Measurements from ENCODE around the gene KHNYN. TPM values are rescaled to one million over a fixed set of nuclear protein-coding genes. Genes with fewer than 3 reads are reported as not detected.
"Not testable (repeated sequence)": the region's sequence is repeated elsewhere in the genome, so short reads cannot be mapped to it uniquely, and the experiment has no call there.

KHNYN gene
- polyA plus RNA-seq: 10 to 100 TPM; 17.9 to 29.2 (median 24.5) TPM

DNA sequence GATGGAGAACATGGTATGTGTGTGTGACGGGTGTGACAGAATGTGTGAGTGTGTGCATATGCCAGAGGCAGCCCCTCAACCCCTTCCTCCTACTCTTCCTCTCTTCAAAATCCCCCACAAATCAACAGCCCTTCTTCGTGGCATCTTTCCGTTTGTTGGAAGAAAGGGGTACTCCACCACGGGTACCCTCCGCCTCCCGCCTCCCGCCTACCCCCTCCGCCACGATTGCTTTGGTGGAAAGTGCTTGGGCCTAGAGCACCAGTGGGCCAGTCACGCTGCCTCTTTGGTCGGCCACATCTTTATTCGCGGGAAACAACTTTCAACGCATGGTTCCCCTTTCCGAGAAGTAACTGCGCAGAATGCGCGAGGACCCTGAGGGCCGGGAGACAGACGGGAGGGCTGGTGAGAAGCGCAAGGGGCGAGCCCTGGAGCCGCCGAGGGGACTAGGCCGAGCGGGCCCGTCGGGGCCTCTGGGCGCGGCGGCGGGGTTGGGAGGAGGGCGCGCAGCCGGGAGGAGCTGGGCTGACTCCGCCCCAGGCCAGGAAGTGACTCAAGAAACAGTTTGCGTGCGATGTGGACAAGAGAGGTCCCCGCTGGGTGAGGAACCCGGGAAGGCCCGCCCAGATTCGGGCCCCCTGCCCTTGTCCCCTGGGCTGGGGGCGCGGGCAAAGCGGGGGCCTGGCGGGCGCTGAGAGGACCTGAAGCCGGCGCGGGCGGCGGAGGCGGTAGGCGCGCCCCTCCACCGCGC, at the start of gene KHNYN, which contains the start of gene CBLN3:
KHNYN (plus strand) TSS at position 560 of the 748 bp plus-strand sequence. CDS start 777 bp downstream, outside the sequence.
CBLN3 (minus strand) TSS at position 274 of the 748 bp plus-strand sequence. CDS start 614 bp downstream, outside the sequence.
- 4 to 6% (median 4%) methylated on average over 45 to 57 of the region's 57 CpGs for WGBS, 3 donors
- peak within 1 kb of the TSS; percentile 98 for H3K27ac ChIP-seq (ENCODE audit: low read depth, low read length)

DNA sequence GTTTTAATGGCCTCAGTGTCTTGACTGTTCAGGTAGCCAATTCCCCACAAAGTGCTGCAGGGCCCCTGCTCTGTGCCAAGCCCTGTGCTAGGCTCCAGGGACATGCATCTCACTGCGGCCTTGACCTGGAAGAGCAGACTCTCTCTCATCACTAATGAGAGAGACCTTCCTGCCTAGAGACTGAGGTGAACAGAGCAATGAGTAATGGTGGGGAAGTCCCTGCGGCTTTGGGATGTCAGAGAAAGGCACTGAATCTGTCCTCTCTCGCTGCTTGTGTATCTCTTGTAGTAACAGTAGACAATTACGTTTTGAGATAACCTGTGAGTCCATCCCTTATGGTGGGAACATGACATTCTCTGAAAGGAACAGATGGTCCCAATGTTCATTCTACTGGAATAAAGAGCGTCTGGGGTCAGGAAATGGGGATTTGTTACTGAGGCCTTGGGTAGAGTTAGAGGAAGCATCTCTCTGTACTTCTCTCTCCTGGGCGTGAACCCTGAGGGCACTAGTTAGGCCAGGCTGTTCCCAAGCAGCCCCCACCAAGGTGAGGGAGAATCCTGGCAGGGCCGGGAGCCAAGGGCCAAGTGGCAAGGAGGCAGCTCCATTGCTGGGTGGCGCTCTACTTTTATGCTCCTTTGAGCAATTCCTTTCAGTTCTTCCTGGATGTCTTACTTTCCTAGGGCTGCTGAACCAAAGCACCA, 48.2 kb upstream of the KHNYN start:
- 82 to 87% (median 86%) methylated on average over 8 of the region's 8 CpGs for WGBS, 3 donors
- no peak overlapping the region for H3K27ac ChIP-seq (ENCODE audit: low read depth, low read length)

DNA sequence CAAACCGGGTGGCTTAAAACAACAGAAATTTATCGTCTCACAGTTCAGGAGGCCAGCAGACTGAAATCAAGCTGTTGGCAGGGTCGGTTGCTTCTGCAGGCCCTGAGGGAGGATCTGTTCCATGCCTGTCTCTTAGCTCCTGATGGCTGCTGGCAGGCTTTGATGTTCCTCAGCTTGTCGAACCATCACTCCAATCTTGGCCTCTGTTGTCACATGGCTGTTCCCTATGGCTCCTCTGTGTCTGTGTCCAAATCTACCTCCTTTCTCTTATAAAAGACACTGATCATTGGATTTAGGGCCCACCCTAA, 47.7 kb upstream of the KHNYN start:
- 63 to 80% (median 67%) methylated on average over 4 of the region's 4 CpGs for WGBS, 3 donors

DNA sequence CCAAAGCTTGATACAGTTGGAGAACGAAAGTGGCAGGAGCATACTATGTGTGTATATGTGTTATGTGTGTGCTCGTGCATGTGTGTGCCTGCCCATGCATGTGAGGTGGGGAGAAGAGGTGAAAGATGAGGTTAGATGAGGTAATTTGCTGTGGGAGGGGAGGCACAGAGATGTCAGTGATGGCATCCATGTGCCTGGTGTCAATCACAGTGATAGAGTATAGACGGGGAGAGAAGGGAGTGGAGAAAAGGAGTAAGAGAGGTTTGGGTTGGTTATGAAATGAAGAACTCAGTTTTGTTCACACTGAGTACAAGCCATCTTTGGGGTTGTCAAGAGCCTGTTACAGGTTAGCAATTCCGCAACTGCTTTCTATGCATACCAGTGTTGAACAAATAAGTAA, 45.6 kb upstream of the KHNYN start:
- 81 to 90% (median 87%) methylated on average over 4 of the region's 4 CpGs for WGBS, 3 donors
- no peak overlapping the region for H3K27ac ChIP-seq (ENCODE audit: low read depth, low read length)

More for the DNA sequence above, 47.7 kb upstream of the KHNYN start:
- no peak overlapping the region for H3K27ac ChIP-seq (ENCODE audit: low read depth, low read length)

DNA sequence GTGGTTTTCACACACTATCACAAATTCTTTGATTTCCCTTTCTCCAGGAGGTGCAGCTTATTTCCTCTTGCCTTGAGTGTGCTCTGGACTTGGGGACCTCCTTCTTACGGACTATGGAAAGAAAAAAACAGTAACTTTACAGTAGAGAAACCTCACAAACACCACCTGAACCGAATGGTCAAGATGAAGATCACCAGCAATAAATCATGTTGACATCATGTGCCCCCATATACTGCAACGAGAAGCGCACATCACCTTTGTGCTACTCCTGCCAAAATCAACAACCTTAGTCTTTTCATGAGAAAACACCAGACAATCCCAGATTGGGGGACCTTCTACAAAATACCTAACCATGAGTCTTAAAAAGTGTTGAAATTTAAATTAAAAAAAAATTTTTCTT, 44.2 kb upstream of the KHNYN start:
- H3K27ac ChIP-seq (ENCODE audit: low read depth, low read length): no peak overlapping the region
- 83 to 88% (median 85%) methylated on average over 4 of the region's 4 CpGs for WGBS, 3 donors

DNA sequence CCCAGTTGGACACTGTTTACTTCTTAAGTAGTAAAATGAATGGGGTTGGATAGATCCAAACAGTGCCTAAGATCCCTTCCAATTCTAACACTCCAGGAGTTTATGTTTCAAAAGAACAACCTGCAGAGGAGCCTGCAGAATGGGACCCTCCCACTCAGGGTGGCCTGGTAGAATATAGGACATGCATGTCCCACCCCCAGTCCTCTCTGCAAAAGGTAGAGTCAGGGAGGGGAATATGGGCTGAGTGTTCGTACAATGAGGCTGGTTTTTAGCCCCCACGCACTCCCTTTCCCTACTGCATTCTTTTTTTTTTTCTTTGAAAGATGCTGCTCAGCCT, 42.8 kb upstream of the KHNYN start:
- WGBS, 3 donors: 89 to 96% (median 96%) methylated on average over 2 of the region's 2 CpGs
- no peak overlapping the region for H3K27ac ChIP-seq (ENCODE audit: low read depth, low read length)

DNA sequence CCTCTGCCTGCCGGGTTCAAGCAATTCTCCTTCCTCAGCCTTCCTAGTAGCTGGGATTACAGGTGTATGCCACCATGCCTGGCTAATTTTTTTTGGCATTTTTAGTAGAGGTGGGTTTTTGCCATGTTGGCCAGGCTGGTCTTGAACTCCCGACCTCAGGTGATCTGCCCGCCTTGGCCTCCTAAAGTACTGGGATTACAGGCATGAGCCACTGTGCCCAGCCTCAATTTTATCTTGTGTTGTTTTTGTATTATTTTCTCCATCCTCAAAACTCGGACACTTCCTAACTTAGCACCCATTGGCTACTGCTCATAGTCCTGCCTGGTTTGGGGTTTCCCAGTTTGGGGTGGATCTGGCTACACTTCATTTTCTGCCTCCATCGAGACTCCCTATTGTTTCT, 42.2 kb upstream of the KHNYN start:
- WGBS, 3 donors: 86 to 93% (median 93%) methylated on average over 5 of the region's 5 CpGs

DNA sequence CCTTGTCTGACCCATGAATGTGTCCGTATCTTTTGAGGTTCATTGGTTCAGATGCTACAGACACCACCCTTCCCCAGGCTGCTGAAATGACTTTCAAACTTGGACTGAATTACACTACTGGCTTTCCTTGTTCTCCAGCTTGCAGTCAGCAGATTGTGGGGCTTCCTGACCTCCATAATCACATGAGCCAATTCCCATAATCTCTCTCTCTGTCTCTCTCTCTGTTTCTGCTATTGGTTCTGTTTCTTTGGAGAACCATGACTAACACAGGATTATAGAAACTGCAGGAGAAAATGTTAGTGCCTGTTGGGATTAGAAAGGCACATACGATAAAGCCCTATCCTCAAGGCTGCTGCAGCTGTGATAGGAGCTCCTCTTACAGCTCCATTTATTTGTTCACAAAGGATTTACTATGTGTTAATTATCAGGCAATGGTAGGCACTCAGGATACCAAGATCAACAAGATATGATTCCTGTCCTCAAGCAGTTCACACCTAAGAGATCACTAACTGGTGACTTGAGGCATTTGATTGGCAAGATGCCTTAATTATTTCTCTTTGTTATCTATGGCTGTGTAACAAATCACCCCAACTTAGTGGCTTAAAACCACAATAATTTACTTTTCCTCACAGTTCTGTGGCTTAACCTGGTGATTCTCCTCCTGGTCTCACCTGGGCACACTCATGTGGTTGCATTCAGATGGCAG, 41.1 kb upstream of the KHNYN start:
- WGBS, 3 donors: 56 to 67% (median 66%) methylated on average over 2 of the region's 2 CpGs
- H3K27ac ChIP-seq (ENCODE audit: low read depth, low read length): no peak overlapping the region

More for the DNA sequence above, 42.2 kb upstream of the KHNYN start:
- not testable (repeated sequence) for H3K27ac ChIP-seq (ENCODE audit: low read depth, low read length)

DNA sequence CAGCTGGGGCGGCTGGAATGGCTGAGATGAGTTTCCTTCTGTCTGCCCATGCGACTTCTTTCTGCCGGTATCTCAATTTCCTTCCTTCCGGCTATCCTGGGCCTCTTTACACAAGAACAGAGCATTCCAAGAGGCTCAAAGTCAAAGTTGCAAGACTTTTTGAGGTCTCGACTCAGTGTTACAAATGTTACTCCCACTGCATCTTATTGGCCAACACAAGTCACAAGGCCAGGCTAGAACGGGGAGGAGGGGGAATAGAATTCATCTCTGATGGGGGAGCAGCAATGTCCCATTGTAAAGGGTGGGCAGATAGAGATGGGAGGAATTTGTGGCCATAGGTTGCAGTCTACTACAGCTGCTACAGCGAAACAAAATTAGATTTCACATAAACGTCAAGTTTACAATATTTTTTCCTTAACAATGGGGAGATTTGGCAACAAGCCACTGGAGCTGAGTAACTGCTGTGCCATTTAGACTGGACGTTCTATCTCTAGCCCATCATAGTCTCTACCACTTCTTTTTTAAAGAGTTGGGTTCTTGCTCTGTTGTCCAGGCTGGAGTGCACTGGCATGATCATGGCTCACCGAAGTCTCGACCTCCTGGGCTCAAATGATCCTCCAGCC, 40.4 kb upstream of the KHNYN start:
- no peak overlapping the region for H3K27ac ChIP-seq (ENCODE audit: low read depth, low read length)
- WGBS, 3 donors: 53 to 75% (median 54%) methylated on average over 11 of the region's 11 CpGs

DNA sequence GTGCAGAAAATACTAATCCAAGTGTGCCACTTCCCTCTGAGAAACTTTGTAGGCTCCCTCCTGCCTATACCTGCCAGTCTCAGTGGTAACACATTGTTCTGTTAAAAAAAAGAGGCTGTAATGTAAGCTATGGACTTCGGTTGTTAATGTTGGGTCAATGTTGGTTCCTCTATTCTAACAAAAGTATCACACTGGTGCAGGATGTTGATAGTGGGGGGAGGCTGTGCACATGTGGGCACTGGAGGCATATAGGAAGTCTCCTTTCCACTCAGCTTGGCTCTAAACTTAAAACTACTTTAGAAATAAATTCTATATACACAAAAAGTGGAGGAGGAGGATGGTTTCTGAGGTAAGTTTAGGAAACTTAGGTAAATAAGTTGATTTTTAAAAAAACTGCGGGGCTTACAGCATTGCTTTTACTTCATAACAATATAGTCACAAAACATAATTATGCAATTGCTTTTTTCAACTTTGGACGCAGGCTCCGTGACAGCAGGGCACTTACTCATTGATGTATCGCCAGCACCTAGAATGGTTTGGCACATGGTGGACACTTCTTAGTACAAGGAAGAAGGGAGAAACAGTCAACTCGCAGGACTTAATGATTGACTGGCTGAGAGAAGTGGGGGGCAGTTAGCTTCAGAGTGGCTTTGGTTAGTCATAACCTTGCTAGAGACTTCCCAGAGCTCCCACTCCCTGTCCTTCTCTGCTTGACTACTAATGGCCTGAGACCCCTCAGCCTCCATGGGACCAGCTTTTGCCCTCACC, 38.9 kb upstream of the KHNYN start:
- no peak overlapping the region for H3K27ac ChIP-seq (ENCODE audit: low read depth, low read length)
- 47 to 76% (median 59%) methylated on average over 6 of the region's 6 CpGs for WGBS, 3 donors

DNA sequence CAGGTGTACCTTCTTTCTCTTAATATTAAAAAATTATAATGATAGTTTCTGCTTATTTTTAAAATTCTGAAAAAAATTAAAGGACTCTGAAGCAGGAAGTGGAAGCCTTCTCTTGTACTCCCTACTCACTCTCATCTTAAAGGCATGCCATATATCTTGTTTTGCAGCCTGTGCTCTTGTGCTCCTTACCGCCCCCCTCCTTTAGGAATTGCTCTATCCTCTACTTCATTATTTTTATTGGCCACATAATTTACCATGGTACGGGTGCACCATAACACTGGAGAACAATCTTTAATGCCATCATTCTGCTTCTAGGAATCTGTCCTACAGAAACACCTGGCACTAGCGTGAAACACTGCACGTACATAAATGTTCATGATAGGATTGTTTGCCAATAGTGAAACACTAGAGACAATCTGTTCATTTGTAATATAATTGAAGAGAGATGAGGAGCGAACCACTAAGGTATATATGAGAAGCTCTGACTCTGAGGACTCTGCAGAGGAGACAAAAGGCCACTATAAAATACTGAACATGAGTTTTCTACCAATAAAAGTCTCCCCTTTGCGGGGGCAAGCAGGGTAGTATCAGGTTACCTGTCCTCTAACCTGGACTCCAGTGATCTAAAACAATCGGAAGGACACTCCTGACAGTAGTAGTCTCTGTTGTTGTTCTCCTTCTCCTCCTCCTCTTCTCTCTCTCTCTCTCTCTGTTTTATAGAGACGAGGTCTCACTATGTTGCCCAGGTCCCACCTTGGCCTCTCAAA, 37.2 kb upstream of the KHNYN start:
- WGBS, 3 donors: 44 to 78% (median 68%) methylated on average over 8 of the region's 8 CpGs
- no peak overlapping the region for H3K27ac ChIP-seq (ENCODE audit: low read depth, low read length)

DNA sequence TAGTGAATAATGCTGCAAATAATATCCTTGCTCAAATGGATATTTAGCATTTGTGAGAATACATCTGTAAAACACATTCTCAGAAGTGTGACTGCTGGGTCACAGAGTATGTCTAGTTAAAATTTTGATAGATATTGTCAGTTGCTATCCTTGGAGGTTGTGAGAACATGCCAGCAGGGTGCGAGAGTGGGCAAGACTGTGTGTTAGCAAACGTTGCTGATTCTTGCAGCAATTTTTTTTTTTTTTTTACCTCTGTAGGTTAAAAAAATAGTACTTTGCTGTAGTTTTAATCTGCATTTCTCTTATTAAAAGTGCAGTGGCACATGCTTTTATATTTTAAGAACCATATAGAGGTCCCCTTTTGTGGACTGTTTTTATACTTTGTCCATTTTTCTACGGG, 35.5 kb upstream of the KHNYN start:
- 43 to 54% (median 44%) methylated on average over 3 of the region's 3 CpGs for WGBS, 3 donors

DNA sequence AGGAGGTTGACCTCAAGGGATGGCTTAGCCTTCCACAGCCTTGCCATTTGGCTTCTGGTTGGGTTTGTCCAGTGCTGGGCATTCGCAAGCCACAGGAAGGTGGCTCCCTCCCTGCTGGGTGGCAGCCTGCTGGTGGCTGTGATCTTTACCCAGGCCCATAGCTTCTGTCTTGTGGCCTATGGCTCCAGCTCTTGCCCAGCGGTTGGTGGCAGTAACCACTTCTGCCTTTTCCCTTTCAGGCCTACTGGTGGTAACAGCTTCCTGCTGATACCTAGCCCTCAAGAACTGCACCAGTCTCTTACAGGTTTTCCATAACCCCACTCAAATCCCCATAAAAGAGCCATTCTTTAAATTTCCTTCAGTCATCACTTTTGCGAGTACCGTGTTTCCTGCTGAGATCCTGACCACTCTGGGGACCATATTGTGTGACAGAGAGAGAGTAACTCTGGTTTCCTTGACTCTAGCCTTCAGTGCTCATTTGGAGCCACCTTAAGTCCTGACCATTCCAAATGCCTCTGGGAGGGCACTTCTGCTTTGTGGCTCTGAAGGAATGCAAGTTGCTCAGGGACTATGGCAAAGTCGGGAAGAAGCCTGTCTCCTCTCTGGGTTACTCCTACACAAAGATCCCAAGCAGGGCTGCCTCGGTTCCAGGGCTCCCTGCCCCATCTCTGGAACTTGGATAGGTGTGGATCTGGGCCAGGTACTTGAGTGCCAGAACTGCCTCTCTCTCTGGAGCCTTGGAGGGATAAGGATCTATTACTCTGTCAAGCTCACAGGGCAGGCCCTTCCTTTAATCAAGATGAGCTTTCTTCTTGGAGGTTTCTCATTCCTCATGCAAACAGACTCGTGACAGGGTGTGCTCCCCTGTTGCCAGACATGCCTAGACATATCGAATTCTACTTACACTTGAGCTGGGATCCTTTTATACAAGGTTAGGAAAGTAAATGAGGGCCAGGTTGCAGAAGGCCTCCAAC, 33.9 kb upstream of the KHNYN start:
- 41 to 75% (median 45%) methylated on average over 8 of the region's 8 CpGs for WGBS, 3 donors

More for the DNA sequence above, 35.5 kb upstream of the KHNYN start:
- no peak overlapping the region for H3K27ac ChIP-seq (ENCODE audit: low read depth, low read length)

DNA sequence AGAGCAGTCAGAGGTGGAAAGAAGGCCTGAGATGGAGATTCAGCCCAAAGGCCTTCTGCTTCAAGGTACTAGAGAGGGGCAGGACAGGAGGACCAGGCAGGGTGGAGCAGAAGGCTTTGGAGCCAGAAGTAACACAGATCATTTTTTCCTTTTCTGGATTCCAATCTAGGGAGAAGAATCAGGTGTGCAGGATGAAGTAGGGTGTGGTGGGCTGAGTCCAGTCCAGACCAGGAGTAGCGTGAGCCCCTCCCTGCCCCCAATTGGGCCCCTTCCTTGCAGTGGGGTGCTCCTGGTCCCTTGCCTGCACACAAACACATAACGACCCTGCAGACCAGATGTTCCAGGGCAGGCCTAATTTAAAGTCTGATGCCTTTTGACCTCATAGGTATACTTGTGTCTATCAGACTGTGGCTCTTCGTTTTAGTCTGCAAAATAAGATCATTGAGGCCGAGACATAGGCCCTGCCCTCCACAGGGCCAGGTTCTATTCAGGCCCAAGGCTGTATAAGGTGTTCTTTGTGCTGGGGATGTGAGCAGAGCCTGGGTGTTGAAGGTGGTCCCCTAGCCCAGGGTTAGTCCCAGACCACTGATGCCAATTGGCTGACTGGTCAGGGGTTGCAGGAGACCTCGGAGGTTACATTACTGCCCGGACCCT, 32.0 kb upstream of the KHNYN start:
- WGBS, 3 donors: 46 to 68% (median 50%) methylated on average over 6 of the region's 6 CpGs
- H3K27ac ChIP-seq (ENCODE audit: low read depth, low read length): no peak overlapping the region

More for the DNA sequence above, 33.9 kb upstream of the KHNYN start:
- no peak overlapping the region for H3K27ac ChIP-seq (ENCODE audit: low read depth, low read length)

DNA sequence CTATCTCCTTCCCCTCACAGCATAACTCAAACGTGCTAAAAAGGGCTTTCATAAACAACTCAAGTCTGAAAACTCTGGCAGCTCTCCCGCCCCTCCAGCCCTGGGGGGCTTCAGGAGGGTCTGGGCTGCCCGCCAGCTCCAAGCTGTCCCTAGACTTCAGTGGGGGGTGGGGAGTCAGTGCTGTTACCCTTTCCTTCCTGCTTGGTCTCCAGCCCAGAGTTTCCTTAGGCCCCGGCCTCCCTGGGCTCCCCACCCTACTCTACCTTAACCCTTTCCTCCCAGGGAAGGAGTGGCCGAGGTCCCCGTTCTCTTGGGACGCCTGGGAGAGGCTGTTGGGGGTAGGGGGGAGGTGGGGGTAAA, 31.5 kb upstream of the KHNYN start:
- 12 to 45% (median 15%) methylated on average over 7 of the region's 7 CpGs for WGBS, 3 donors
- H3K27ac ChIP-seq (ENCODE audit: low read depth, low read length): no peak overlapping the region

Measured in adipose tissue (tissue), 3 donors.